Suprapubic skin (tissue), 4 donors: ENCODE measurements around the gene FHOD3.

Experiments
- CTCF ChIP-seq, 2 donors: fragments of 200-600 bp in 1 of 2; fragments of 450-650 bp in 1 of 2; sonication (generic) in 1 of 2; IDR thresholded peaks; one replicate each; pipeline ENCODE4 v1.5.1; 2016 to 2019; ENCODE audit warnings: antibody characterized with exemption in 2 of 2, mild to moderate bottlenecking in 1 of 2, moderate library complexity in 1 of 2
- EP300 ChIP-seq: sonication (generic); formaldehyde crosslinking; IDR thresholded peaks from one replicate; pipeline ENCODE4 v1.6.1; 2017; ENCODE audit warnings: antibody characterized with exemption
- POLR2A ChIP-seq, 2 donors: fragments of 450-650 bp; IDR thresholded peaks; one replicate each; pipeline ENCODE4 v1.6.1; 2017; ENCODE audit warnings: antibody characterized with exemption in 2 of 2, mild to moderate bottlenecking in 2 of 2, moderate library complexity in 2 of 2
- POLR2AphosphoS5 ChIP-seq, 3 donors: sonication (generic); formaldehyde crosslinking; IDR thresholded peaks; one replicate each; pipeline ENCODE4 v1.6.1; 2017; ENCODE audit warnings: antibody characterized with exemption in 3 of 3

GRCh38 chr18:36623091-36623490 is 325.6 kb downstream of the FHOD3 start:
- TF ChIP-seq CTCF (IDR thresholded peaks at IDR 0.05) (no peak), POLR2A (IDR thresholded peaks at IDR 0.05) (no peak), POLR2AphosphoS5 (IDR thresholded peaks at IDR 0.05) (no peak), EP300 (no peak)
